ENCODE measurements around the gene AKAP17A.

GRCh38 chrX:1554469-1555210 lies 36.8 kb upstream of the AKAP17A start:
- TF ChIP-seq CTCF (IDR thresholded peaks at IDR 0.05) (no peak), POLR2A (IDR thresholded peaks at IDR 0.05) (no peak)

Data from transverse colon (tissue), 3 donors.